Iris pigment epithelial cell (primary cell): ENCODE measurements around the gene TBRG4.

ENCODE experiments used
- DNase-seq: peaks from one replicate; pipeline ENCODE4 v3.0.0-alpha.2; 2011; ENCODE audit warnings: low read depth

Gene TBRG4

GRCh38 chr7:45088821-45089340 is 22.6 kb downstream of the TBRG4 start, which contains the start of gene NACAD:
Gene NACAD, minus strand, starts transcription at chr7:45088969. Its CDS starts 75 bp downstream, at chr7:45088894.
- no peak for DNase-seq

GRCh38 chr7:45088146-45088701 is 23.3 kb downstream of the TBRG4 start:
- DNase-seq: no peak

GRCh38 chr7:45087301-45088145 is 24.0 kb downstream of the TBRG4 start:
- DNase-seq: no peak

- DNase-seq: no peak
These were observed 25.0 kb downstream of the TBRG4 start for GRCh38 chr7:45086331-45087065.

- DNase-seq: no peak
These were observed 25.8 kb downstream of the TBRG4 start for GRCh38 chr7:45085619-45086200.

- no peak for DNase-seq
These were observed 26.4 kb downstream of the TBRG4 start for GRCh38 chr7:45084901-45085618.

- DNase-seq: no peak
These were observed 27.2 kb downstream of the TBRG4 start for GRCh38 chr7:45084336-45084735.

GRCh38 chr7:45082831-45083331 is 28.6 kb downstream of the TBRG4 start:
- no peak for DNase-seq

GRCh38 chr7:45082031-45082830 is 29.3 kb downstream of the TBRG4 start:
- no peak for DNase-seq

- DNase-seq: no peak
These were observed 29.9 kb downstream of the TBRG4 start for GRCh38 chr7:45081670-45081974.

GRCh38 chr7:45080958-45081669 is 30.4 kb downstream of the TBRG4 start:
- no peak for DNase-seq

GRCh38 chr7:45080265-45080957 is 31.1 kb downstream of the TBRG4 start:
- no peak for DNase-seq

GRCh38 chr7:45078125-45078681 is 33.3 kb downstream of the TBRG4 start:
- DNase-seq: no peak

GRCh38 chr7:45077579-45077978 is 33.9 kb downstream of the TBRG4 start:
- DNase-seq: no peak

- DNase-seq: no peak
These were observed 34.6 kb downstream of the TBRG4 start for GRCh38 chr7:45076946-45077345.

GRCh38 chr7:45075871-45076796 is 35.4 kb downstream of the TBRG4 start:
- no peak for DNase-seq

- DNase-seq: no peak
These were observed 36.2 kb downstream of the TBRG4 start for GRCh38 chr7:45075355-45075644.
